ENCODE measurements around the gene PXYLP1. TPM values are rescaled to one million over a fixed set of nuclear protein-coding genes. Genes with fewer than 3 reads are reported as not detected.

Gene PXYLP1
- total RNA-seq, 1 donor from 2014 or later: 32.6 TPM

GRCh38 chr3:141269961-141270360, 38.3 kb downstream of the PXYLP1 start:
- intact Hi-C loops (cut with micrococcal nuclease): loop anchor here (10.0 kb wide), 1 partner anchor 325 kb away; the partner anchor contains the start of gene SLC25A36

- intact Hi-C loops (cut with micrococcal nuclease): no loop called here
Measured at GRCh38 chr3:141271279-141272030, 39.8 kb downstream of the PXYLP1 start.

- intact Hi-C loops (cut with micrococcal nuclease): no loop called here
Measured at GRCh38 chr3:141272906-141273662, 41.5 kb downstream of the PXYLP1 start.

- intact Hi-C loops (cut with micrococcal nuclease): no loop called here
Measured at GRCh38 chr3:141273700-141274410, 42.2 kb downstream of the PXYLP1 start.

- intact Hi-C loops (cut with micrococcal nuclease): loop anchor here (1.0 kb wide), 2 partner anchors 7 to 43 kb away; partner anchors contain the start of gene PXYLP1
Measured at GRCh38 chr3:141274411-141275031, 42.9 kb downstream of the PXYLP1 start.

- intact Hi-C loops (cut with micrococcal nuclease): loop anchor here (1.0 kb wide), 2 partner anchors 8 to 44 kb away; partner anchors contain the start of gene PXYLP1
Measured at GRCh38 chr3:141275032-141275422, 43.4 kb downstream of the PXYLP1 start.

- intact Hi-C loops (cut with micrococcal nuclease): loop anchor here (1.0 kb wide), 2 partner anchors 8 to 44 kb away; partner anchors contain the start of gene PXYLP1
Measured at GRCh38 chr3:141275511-141275910, 43.9 kb downstream of the PXYLP1 start.

- intact Hi-C loops (cut with micrococcal nuclease): loop anchor here (1.0 kb wide), 2 partner anchors 9 to 45 kb away; partner anchors contain the start of gene PXYLP1
Measured at GRCh38 chr3:141275973-141276372, 44.3 kb downstream of the PXYLP1 start.

GRCh38 chr3:141276398-141276797, 44.8 kb downstream of the PXYLP1 start:
- intact Hi-C loops (cut with micrococcal nuclease): no loop called here

- intact Hi-C loops (cut with micrococcal nuclease): no loop called here
Measured at GRCh38 chr3:141277451-141277850, 45.8 kb downstream of the PXYLP1 start.

- intact Hi-C loops (cut with micrococcal nuclease): loop anchor here (1.0 to 2.0 kb wide), 2 partner anchors 47 to 86 kb away; partner anchors contain the start of gene PXYLP1
Measured at GRCh38 chr3:141278196-141279076, 46.8 kb downstream of the PXYLP1 start.

GRCh38 chr3:141279077-141279967, 47.7 kb downstream of the PXYLP1 start:
- intact Hi-C loops (cut with micrococcal nuclease): loop anchor here (1.0 to 2.0 kb wide), 2 partner anchors 48 to 87 kb away; partner anchors contain the start of gene PXYLP1

GRCh38 chr3:141280086-141280485, 48.5 kb downstream of the PXYLP1 start:
- intact Hi-C loops (cut with micrococcal nuclease): no loop called here

- intact Hi-C loops (cut with micrococcal nuclease): no loop called here
Measured at GRCh38 chr3:141280690-141281089, 49.1 kb downstream of the PXYLP1 start.

- intact Hi-C loops (cut with micrococcal nuclease): no loop called here
Measured at GRCh38 chr3:141285570-141285969, 53.9 kb downstream of the PXYLP1 start.

- intact Hi-C loops (cut with micrococcal nuclease): no loop called here
Measured at GRCh38 chr3:141286856-141287255, 55.2 kb downstream of the PXYLP1 start.

GRCh38 chr3:141287326-141287725, 55.7 kb downstream of the PXYLP1 start:
- intact Hi-C loops (cut with micrococcal nuclease): no loop called here

GRCh38 chr3:141288336-141288990, 56.8 kb downstream of the PXYLP1 start:
- intact Hi-C loops (cut with micrococcal nuclease): no loop called here

Data from T-helper 2 cell treated with Interferon-gamma antibody and Interleukin-4, amounts not matched to agents 100 ng/mL and 5 ng/mL, for 36 hours (primary cell).